MM.1S (cell line): ENCODE measurements around the gene GTF2H3.

Experiments used
- DNase-seq: peaks from one replicate; pipeline ENCODE4 v3.0.0-alpha.2; 2015
- H2AFZ ChIP-seq: fragments of 300-600 bp; sonication (generic); 2 replicates; pipeline ENCODE4 v1.6.0; 2016; ENCODE audit warnings: antibody characterized with exemption, low read length
- H3F3A ChIP-seq: fragments of 300-600 bp; sonication (generic); 2 replicates; pipeline ENCODE4 v1.6.1; 2016; ENCODE audit warnings: mild to moderate bottlenecking, antibody characterized with exemption, low read length, moderate library complexity, mixed read lengths; ENCODE audit not compliant: insufficient read depth
- H3K27ac ChIP-seq: fragments of 300-600 bp; sonication (generic); 2 replicates; pipeline ENCODE4 v1.5.1; 2016; ENCODE audit warnings: mild to moderate bottlenecking, low read length
- H3K27me3 ChIP-seq: fragments of 300-600 bp; sonication (generic); replicated peaks from 2 replicates; pipeline ENCODE4 v1.6.0; 2016; ENCODE audit warnings: low read length; ENCODE audit not compliant: insufficient read depth
- H3K36me3 ChIP-seq: fragments of 300-600 bp; sonication (generic); replicated peaks from 2 replicates; pipeline ENCODE4 v1.6.1; 2016; ENCODE audit warnings: mild to moderate bottlenecking, low read length, mixed read lengths; ENCODE audit not compliant: insufficient read depth
- H3K4me1 ChIP-seq: fragments of 300-600 bp; sonication (generic); 2 replicates; pipeline ENCODE4 v1.6.1; 2016; ENCODE audit warnings: low read length, mixed read lengths
- H3K4me2 ChIP-seq: fragments of 300-600 bp; sonication (generic); 2 replicates; pipeline ENCODE4 v1.6.0; 2016; ENCODE audit warnings: low read depth, low read length
- H3K4me3 ChIP-seq: fragments of 300-600 bp; sonication (generic); 2 replicates; pipeline ENCODE4 v1.5.1; 2016; ENCODE audit warnings: low read length, mixed read lengths
- H3K79me2 ChIP-seq: fragments of 300-600 bp; sonication (generic); 2 replicates; pipeline ENCODE4 v1.6.1; 2016; ENCODE audit warnings: mixed run types, low read length, mixed read lengths
- H3K9ac ChIP-seq: fragments of 300-600 bp; sonication (generic); 2 replicates; pipeline ENCODE4 v1.6.1; 2016; ENCODE audit warnings: low read length, mixed read lengths
- H3K9me2 ChIP-seq: fragments of 300-600 bp; sonication (generic); replicated peaks from 2 replicates; pipeline ENCODE4 v1.6.1; 2016; ENCODE audit warnings: mild to moderate bottlenecking, low read length, mixed read lengths; ENCODE audit not compliant: insufficient read depth
- H3K9me3 ChIP-seq: fragments of 300-600 bp; sonication (generic); replicated peaks from 2 replicates; pipeline ENCODE4 v1.6.1; 2016; ENCODE audit warnings: mild to moderate bottlenecking, low read length, mixed read lengths; ENCODE audit not compliant: insufficient read depth
- H4K20me1 ChIP-seq: fragments of 300-600 bp; sonication (generic); 2 replicates; pipeline ENCODE4 v1.6.1; 2016; ENCODE audit warnings: mild to moderate bottlenecking, low read length, moderate library complexity, mixed read lengths; ENCODE audit not compliant: insufficient read depth
- EZH2 ChIP-seq: fragments of 300-600 bp; sonication (generic); optimal IDR thresholded peaks from 2 replicates; pipeline ENCODE3; 2017; ENCODE audit warnings: low read depth, mild to moderate bottlenecking, antibody characterized with exemption, low read length, mixed read lengths
- EZH2phosphoT487 ChIP-seq: fragments of 300-600 bp; sonication (generic); IDR thresholded peaks from 2 replicates; pipeline ENCODE4 v1.6.1; 2018; ENCODE audit warnings: antibody characterized with exemption, low read length
- TF ChIP-seq, protein P1 (sequence below): fragments of 300-600 bp; sonication (generic); IDR thresholded peaks from 2 replicates; pipeline ENCODE4 v1.5.1; 2016; ENCODE audit warnings: antibody characterized with exemption, low read length, mixed read lengths

The GTF2H3 gene

DNA sequence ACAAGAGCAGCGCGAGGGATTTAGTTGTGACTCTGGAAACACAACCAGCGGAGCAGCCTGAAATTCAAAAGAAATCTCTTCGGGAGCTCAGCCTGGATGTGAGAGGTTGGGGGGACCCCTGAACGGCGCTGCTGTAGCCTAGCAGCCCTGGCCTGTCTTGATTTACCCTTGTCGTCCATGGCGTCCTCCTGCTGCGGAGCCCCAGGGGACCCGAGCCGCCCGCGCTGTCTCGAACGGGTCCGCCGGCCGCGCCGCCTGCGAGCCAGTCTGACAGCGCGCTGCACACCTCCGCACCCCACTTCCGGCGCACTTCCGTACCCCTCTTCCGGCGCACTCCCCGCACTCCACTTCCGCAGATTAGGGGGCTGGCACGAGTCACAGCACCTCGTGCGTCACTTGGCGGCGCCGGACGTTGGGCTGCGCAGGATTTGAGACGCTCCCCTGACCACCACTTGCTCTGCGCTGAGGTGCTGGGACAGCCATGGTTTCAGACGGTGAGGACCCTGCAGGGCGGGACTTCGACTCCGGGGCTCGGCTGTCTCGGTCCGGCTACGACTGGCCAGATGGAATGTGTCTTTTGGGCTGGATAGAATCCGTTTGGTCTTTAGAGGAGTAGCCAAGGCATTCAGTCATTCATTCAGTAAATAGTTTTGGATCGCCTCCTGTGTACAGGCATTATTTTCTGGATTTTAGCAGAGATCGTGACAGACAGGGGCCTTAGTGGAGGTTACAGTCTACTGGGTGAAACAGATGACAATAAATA is at the start of gene GTF2H3, which contains the start of gene EIF2B1:
Gene GTF2H3 (plus strand): TSS at position 451 of the 763 bp plus-strand sequence. CDS start 31 bp downstream, at position 482.
Gene EIF2B1 (minus strand): TSS at position 308 of the 763 bp plus-strand sequence. CDS start 129 bp downstream, at position 179.
- H3K4me2 ChIP-seq = peak within 1 kb of the TSS; percentile 76
- H3F3A ChIP-seq = no peaks in the 10 kb centered on the region
- no peaks in the 10 kb centered on the region for H4K20me1 ChIP-seq
- H3K36me3 ChIP-seq = no peaks in the 10 kb centered on the region
- H3K4me3 ChIP-seq = peak within 1 kb of the TSS; percentile 86
- DNase-seq = peak; percentile 91
- H3K79me2 ChIP-seq = peaks cover 30% of the 10 kb centered on the region
- H3K27ac ChIP-seq = peak within 1 kb of the TSS; percentile 57; the same call in 1 of the 2 replicates
- peak within 1 kb of the TSS; percentile 90 for H3K9ac ChIP-seq
- no peaks in the 10 kb centered on the region for H3K27me3 ChIP-seq
- peak within 1 kb of the TSS; percentile 67; the same call in 1 of the 2 replicates for H2AFZ ChIP-seq
- H3K9me2 ChIP-seq = no peaks in the 10 kb centered on the region
- H3K4me1 ChIP-seq = no peaks in the 10 kb centered on the region
- TF ChIP-seq, protein P1, sequence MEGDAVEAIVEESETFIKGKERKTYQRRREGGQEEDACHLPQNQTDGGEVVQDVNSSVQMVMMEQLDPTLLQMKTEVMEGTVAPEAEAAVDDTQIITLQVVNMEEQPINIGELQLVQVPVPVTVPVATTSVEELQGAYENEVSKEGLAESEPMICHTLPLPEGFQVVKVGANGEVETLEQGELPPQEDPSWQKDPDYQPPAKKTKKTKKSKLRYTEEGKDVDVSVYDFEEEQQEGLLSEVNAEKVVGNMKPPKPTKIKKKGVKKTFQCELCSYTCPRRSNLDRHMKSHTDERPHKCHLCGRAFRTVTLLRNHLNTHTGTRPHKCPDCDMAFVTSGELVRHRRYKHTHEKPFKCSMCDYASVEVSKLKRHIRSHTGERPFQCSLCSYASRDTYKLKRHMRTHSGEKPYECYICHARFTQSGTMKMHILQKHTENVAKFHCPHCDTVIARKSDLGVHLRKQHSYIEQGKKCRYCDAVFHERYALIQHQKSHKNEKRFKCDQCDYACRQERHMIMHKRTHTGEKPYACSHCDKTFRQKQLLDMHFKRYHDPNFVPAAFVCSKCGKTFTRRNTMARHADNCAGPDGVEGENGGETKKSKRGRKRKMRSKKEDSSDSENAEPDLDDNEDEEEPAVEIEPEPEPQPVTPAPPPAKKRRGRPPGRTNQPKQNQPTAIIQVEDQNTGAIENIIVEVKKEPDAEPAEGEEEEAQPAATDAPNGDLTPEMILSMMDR = no peak
- TF ChIP-seq EZH2 (no peak), EZH2phosphoT487 (no peak)
- H3K9me3 ChIP-seq = no peaks in the 10 kb centered on the region

GRCh38 chr12:123591702-123592481 is 41.7 kb upstream of the GTF2H3 start:
- DNase-seq = no peak
- Histone ChIP-seq H3K79me2 (peaks cover 39% of the 10 kb centered on the region), H4K20me1 (no peaks in the 10 kb centered on the region), H3K9me2 (no peaks in the 10 kb centered on the region), H3K9me3 (no peaks in the 10 kb centered on the region), H3K27me3 (no peaks in the 10 kb centered on the region), H3K4me2 (no peak overlapping the region), H3K9ac (no peak overlapping the region), H3F3A (no peaks in the 10 kb centered on the region), H3K4me3 (no peak overlapping the region), H3K4me1 (0 out of 2 replicates have a peak, but pooled peaks cover 3% of the 10 kb centered on the region), H2AFZ (no peak overlapping the region), H3K36me3 (no peaks in the 10 kb centered on the region; the same call in 1 of the 2 replicates), H3K27ac (no peak overlapping the region)
- no peak for TF ChIP-seq EZH2
- no peak for TF ChIP-seq EZH2phosphoT487
- TF ChIP-seq, protein P1 = no peak

GRCh38 chr12:123595729-123596128 is 37.9 kb upstream of the GTF2H3 start:
- Histone ChIP-seq H3K4me1 (peaks cover 15% of the 10 kb centered on the region), H3K79me2 (peaks cover 10% of the 10 kb centered on the region; the same call in 1 of the 2 replicates), H3F3A (peaks cover 9% of the 10 kb centered on the region), H3K9me2 (no peaks in the 10 kb centered on the region), H3K4me3 (no peak overlapping the region), H3K9me3 (no peaks in the 10 kb centered on the region), H3K36me3 (no peaks in the 10 kb centered on the region), H3K9ac (no peak overlapping the region), H3K27ac (no peak overlapping the region), H2AFZ (no peak overlapping the region), H3K4me2 (no peak overlapping the region), H4K20me1 (peaks cover 3% of the 10 kb centered on the region; the same call in 1 of the 2 replicates), H3K27me3 (no peaks in the 10 kb centered on the region)
- no peak for DNase-seq
- TF ChIP-seq, protein P1 = no peak
- TF ChIP-seq EZH2phosphoT487 (no peak), EZH2 (no peak)
